DMS53 treated with DMSO at 0.1 percent for 48 hours (cell line): ENCODE results near the gene MIS18A.
"Not testable (repeated sequence)": the region's sequence is repeated elsewhere in the genome, so short reads cannot be mapped to it uniquely, and the experiment has no call there.

Experiments
- DNase-seq: peaks from one replicate; lab custom pipeline; 2025; ENCODE audit not compliant: unreplicated experiment; lab: John Stamatoyannopoulos, UW

MIS18A gene

DNA sequence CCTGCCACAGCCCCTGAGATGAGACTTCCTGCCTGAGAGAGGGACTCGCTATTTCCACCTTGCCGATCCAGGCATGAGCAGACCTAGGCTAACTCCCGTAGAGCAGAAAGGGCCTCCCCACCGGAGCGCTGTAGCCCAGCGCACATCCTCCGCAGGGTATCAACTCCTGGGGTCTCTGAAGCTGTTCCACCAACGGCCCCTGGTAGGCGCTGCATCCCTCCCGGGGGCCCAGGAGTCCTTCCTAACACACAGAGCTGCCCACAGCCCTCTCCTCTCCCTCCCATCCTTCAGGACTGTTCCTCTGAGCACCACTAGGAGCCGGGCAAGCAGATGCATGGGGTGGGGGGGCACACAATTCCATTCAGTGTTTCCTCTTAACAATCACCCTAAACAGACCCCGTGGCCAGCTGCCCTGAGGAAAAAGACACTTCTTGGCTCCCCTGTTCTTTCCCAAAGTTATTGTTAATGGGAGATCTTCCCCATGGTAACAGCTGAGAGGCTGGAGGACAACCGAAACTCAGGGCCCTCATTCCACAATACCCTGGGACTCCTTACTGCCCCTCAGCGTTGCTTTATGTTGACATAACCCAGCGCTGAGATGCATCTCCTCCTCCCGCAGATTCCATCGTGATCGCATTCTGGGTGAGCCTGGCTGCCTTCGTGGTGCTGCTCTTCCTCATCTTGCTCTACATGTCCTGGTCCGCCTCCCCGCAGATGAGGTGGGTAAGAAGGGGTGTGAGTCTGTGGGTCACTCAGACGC, 27.4 kb upstream of the MIS18A start:
- no peak for DNase-seq

GRCh38 chr21:32304998-32305397, 26.1 kb upstream of the MIS18A start:
- DNase-seq, result no peak

- no peak for DNase-seq
Observed at GRCh38 chr21:32303385-32303784, 24.5 kb upstream of the MIS18A start.

DNA sequence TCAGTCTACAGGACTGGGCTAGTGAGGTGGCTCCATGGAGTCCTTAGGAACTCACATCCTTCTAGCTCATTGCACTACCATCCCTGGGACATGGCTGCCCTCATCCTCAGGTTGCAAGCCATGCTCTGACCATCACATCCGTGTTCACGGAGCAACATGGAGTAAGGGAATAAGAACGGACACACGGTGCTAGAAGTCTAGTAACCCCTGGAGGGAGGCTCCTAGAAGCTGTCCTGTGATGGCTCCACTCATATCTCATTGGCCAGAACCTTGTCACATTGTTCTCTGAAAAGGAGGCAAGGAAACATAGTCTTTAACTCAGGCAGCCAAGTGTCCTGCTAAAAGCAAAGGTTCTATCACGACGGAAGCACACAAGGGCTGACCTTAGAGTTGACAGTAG, 23.7 kb upstream of the MIS18A start:
- DNase-seq, result no peak

DNA sequence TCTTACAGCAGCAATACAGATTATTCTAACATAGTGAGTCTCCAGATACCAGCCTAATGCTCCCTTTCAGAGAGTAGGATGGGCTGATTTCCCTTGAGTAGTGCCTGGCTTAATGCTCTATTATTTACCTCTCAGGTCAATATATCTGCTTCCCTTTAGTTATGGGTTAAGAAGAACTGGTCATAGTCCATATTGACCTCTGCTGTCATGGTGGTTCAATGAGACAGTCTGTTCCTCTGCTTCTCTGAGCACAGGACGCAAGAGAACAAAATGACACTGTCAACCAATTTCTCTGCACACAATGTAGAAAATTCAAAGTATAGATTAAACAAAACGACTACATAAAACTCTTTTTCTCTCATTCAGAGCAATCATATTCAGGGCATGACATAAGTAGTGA, 22.7 kb upstream of the MIS18A start:
- no peak for DNase-seq

DNA sequence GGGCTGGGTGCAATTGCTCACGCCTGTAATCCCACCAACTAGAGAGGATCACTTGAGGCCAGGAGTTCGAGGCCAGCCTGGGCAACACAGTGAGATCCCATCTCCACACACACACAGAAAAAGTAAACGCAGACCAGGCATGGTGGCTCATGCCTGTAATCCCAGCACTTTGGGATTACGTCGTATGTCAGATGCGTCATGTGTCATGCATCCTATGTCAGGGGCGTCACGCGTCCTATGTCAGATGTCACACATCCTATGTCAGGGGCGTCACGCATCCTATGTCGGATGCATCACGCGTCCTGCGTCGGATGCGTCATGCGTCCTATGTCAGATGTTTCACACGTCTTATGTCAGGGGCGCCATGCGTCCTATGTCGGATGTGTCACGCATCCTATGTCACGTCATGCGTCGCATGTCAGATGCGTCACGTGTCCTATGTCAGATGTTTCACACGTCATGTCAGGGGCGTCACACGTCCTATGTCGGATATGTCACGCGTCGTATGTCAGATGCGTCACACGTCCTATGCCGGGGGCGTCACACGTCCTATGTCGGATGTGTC, 21.4 kb upstream of the MIS18A start:
- DNase-seq, result no peak

DNA sequence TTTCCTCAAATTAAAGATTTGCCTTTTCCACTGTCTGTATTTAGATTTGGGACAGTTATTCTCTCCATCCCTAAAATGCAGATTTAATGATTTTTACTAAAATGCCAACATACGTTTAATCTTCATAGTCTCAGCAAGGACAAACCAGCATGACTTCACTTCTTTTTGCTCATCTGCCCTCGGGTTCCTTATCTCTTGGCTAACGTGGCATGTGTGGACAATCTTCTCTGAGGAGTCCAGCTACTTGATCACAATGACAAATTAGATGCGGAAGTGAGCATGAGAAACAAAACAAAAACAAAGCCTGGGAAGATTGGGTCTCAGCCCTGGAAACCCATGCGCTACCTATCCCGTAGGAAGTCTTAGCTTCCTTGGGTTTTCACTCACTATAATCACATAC, 20.8 kb upstream of the MIS18A start:
- no peak for DNase-seq

GRCh38 chr21:32298658-32299081, 19.8 kb upstream of the MIS18A start, which contains the start of gene MRAP:
TSS of gene MRAP (plus strand) at chr21:32298855. CDS start at chr21:32298972, 117 bp downstream.
- DNase-seq, result no peak

DNA sequence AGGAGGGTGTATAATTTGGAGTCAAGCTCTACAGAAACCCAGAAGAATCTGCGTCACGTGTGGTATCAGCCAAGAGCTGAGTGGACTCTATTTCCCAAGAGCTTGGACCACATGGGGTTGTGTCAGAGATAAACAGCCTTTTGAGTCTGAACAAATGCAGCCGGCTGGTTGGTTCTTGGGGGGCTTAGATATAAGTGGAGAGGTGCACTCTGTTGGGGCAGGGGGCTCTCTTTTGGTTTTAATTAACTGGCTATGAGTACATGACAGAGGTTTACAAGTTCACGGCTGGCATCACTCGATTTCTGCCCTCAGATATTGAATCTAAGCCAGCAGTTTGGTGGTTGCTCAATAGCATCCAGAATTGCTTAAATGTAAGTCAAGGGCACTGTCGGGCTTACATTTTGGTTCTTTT, 19.3 kb upstream of the MIS18A start:
- no peak for DNase-seq

DNA sequence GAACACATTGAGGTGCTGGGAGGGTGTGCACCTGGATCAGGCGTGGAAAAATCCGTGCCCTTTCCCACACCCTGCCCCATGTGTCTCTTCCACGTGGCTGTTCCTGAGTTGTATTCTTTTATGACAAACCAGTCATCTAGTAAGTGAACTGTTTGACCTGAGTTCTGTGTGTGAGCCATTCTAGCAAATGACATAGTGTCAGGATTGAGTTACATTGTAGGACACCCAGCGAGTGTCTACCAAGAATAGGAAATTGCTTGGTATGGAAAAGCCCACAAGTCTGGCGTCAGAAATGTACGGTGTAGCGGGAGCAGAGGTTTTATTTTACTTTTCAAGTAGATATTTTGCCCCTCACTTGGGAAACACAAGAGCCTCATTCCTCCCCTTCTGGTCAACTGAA, 18.6 kb upstream of the MIS18A start:
- DNase-seq, result no peak

GRCh38 chr21:32285476-32285875, 6.6 kb upstream of the MIS18A start:
- no peak for DNase-seq

DNA sequence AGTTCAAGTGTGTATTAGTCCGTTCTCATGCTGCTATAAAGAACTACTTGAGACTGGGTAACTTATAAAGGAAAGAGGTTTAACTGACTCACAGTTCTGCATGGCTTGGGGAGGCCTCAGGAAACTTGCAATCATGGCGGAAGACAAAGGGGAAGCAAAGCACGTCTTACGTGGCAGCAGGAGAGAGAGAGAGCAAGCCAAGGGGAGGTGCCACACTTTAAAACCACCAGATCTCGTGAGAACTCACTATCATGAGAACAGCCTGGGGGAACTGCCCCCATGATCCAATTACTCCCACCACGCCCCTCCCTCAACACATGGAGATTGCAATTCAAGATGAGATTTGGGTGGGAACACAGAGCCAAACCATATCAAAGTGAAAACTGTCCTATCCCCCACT, 4.1 kb upstream of the MIS18A start:
- no peak for DNase-seq

GRCh38 chr21:32281531-32281930, 2.7 kb upstream of the MIS18A start:
- DNase-seq, result no peak

- no peak for DNase-seq
Observed at GRCh38 chr21:32279377-32279680, 480 bp upstream of the MIS18A start.

DNA sequence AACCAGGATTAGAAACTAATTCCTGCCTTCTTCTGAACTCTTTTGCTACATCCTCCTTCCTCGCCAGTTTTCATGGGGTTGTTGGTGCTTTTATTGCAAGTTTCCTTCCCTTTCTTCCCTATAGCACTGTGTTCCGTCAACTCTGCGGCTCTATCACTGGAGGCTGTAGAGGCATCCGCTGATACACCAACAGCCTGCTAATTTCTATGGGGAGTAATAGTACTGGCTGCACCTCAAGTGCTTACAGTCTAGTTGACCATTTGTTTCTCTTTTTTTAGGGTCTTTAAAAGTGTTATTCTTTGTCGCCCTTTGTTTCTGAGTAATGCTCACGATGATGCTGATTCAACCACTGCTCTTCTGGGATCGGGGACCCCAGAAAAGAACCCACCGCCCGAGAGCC, 746 bp downstream of the MIS18A start:
- no peak for DNase-seq

- no peak for DNase-seq
Observed at GRCh38 chr21:32276671-32277070, 2.2 kb downstream of the MIS18A start.

DNA sequence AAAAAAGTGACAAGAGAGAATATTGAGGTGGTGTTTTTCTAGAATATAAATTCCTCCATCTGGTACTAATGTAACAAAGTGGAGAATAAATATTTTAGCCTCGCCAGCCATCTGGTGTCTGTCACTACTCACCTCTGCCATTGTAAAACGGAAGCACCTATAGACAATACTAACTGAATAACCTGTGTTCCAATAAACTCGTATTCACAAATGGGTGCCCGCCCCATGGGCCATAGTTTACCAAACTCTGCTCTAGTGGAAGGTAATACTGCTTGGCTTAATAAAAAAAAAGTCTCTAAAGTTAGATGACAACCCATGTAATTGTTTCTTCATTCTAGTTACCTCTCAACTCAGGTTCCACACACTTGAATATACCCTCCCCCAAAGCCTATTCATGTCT, 8.1 kb downstream of the MIS18A start:
- no peak for DNase-seq

DNA sequence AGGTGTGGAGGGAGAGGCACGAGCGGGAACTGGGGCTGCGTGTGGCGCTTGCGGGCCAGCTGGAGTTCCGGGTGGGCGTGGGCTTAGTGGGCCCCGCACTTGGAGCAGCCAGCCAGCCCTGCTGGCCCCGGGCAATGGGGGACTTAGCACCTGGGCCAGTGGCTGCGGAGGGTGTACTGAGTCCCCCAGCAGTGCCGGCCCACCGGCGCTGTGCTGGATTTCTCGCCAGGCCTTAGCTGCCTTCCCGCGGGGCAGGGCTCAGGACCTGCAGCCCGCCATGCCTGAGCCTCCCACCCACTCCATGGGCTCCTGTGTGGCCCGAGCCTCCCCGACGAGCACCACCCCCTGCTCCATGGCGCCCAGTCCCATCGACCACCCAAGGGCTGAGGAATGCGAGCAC, 13.5 kb downstream of the MIS18A start:
- DNase-seq, result not testable (repeated sequence)

- DNase-seq, result no peak
Observed at GRCh38 chr21:32261929-32262328, 16.9 kb downstream of the MIS18A start.

- DNase-seq, result no peak
Observed at GRCh38 chr21:32260130-32260529, 18.7 kb downstream of the MIS18A start.

DNA sequence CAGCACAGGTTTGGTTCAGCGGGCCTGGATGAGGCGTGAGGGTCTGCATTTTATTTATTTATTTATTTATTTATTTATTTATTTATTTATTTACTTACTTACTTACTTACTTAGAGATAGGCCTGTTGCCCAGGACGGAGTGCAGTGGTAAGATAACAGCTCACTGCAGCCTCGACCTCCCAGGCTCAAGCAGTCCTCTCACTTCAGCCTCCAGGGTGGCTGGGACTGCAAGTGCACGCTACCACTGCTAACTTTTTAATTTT, 20.1 kb downstream of the MIS18A start:
- DNase-seq, result not testable (repeated sequence)

DNA sequence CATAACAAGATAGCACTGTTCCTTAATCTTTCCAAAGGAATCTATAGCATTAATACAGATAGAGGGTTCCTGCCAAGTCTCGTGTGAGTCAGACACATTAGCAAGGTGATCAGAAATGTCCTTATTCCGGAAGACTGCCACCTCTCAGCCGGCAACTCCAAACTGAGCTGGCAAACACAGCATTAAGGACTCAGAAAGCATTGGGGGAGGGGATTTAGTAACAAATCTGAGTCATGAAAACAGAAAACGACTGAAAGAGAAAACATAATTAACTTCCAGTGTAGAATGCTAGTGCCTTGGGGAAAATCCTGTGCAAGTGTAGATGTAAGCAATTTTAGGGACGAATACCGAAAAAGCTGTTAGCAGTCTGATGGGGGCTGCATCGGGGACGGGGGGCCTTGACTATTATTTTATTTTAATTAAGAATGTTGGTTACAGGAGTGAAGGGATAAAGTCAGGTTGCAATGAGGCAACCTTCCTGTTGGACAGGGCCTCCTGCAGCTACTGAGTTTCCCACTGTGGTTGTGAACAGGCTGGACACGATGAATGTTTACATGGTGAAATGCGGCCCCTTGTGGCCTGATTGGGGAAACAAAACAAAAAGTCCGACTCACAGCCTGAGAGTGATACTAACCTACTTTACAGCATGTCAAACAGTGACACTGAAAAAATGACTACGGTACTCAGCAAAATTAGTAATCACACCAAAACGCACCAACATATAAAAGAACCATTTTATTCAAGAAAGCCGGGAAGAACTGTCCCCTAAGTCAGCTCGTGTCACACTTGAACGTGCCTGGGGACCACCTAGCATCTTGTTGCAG, 20.7 kb downstream of the MIS18A start:
- peak; percentile 55 for DNase-seq
